Posterior cingulate gyrus (tissue), 11 donors: ENCODE measurements around the gene LRP6.
"Not testable (repeated sequence)": the region's sequence is repeated elsewhere in the genome, so short reads cannot be mapped to it uniquely, and the experiment has no call there.

Experiments
- DNase-seq, 10 donors: peaks; one replicate each; pipeline versions ENCODE4 v3.0.0 to v3.0.0-alpha.2; 2020 to 2021; ENCODE audit warnings: mixed read lengths in 3 of 10
- intact Hi-C: fragments of 100-400 bp; cut with DNase I; formaldehyde crosslinking; loops from one replicate; pipeline ENCODE4 v1.15.1; 2023

LRP6 gene

GRCh38 chr12:12266873-12267741 is at the start of gene LRP6:
Gene LRP6 (minus strand): TSS chr12:12267044. CDS start chr12:12266735, 309 bp downstream.
- intact Hi-C loops: loop anchor here (2.0 to 5.0 kb wide), 4 partner anchors 60 to 620 kb away; partner anchors contain the start of gene ETV6
- DNase-seq: peak; percentile 80 to 98 (median 88)

- DNase-seq: peak in 1 of 10 donors; percentile 4
Measured at GRCh38 chr12:12315838-12316237, 49.0 kb upstream of the LRP6 start.

GRCh38 chr12:12310695-12311094 is 43.9 kb upstream of the LRP6 start:
- DNase-seq: peak in 1 of 10 donors; percentile 48
- intact Hi-C loops: not testable (repeated sequence)

More at GRCh38 chr12:12315838-12316237, 49.0 kb upstream of the LRP6 start:
- intact Hi-C loops: no loop called here

DNA sequence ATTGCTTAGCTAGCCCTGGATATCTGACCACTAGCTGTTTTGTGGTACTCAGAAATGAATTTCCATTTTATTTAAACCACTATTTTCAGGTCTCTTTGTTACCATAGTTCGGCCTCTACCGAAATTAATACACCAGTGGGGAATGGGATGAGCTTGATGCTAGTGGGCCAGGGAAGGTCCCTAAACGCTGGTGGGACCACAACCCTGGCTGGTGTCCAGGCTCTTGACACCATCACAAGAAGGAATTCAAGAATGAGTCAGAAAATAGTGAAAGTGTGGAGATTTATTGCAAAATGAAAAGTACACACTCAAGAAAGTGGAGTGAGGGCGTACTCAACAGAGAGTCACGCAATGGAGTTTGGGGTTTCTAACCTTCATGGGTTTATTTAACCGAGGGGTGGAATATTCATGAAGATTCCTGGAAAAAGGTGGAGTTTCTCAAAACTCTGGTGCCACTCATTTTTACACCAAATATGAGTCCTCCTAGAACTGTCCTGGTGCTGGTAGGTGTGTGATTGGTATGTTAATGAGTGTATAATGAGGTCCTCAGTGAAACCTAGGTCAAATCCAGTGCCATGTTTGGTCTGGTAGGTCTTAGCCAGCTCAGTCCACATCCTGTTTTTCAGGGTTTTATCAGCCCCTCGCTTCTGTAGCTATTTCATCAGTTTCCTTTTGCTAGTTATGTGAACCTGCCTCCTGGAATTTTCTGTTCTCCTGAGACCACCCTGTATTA is 38.9 kb upstream of the LRP6 start:
- no peak for DNase-seq

GRCh38 chr12:12302976-12303375 is 36.1 kb upstream of the LRP6 start:
- DNase-seq: no peak
- intact Hi-C loops: no loop called here

More for the DNA sequence above, 38.9 kb upstream of the LRP6 start:
- intact Hi-C loops: no loop called here

GRCh38 chr12:12301122-12301521 is 34.3 kb upstream of the LRP6 start:
- no peak for DNase-seq
- intact Hi-C loops: no loop called here

DNA sequence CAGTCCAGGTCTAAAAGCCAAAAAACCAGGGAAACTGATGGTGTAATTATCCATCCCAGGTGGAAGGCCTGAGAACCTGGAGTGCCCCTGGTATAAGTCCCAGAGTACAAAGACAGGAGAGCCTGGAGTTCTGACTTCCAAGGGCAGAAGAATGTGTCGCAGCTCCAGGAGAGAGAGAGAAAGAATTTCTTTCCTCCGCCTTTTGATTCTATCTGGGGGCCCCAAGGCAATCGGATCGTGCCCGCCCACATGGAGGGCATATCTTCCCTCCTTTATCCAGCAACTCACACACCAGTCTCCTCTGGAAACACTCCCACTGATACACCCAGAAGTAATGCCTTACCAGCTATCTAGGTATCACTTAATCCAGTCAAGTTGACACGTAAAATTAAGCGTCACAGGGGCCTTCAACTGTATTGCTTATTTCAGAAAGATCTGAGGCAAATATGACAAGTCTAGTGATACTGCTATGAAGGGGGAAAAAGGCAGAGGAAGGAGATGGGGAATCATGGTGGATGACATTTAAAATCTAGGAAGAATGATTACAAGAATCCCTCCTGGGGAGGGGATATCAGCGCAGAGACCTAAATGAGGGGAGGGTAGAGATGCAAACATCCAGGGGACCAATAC is 30.5 kb upstream of the LRP6 start:
- no peak for DNase-seq
- intact Hi-C loops: no loop called here

- intact Hi-C loops: no loop called here
- DNase-seq: peak in 1 of 10 donors; percentile 8
Measured at GRCh38 chr12:12294215-12295005, 27.6 kb upstream of the LRP6 start.

- DNase-seq: no peak
- intact Hi-C loops: no loop called here
Measured at GRCh38 chr12:12290206-12290605, 23.4 kb upstream of the LRP6 start.

DNA sequence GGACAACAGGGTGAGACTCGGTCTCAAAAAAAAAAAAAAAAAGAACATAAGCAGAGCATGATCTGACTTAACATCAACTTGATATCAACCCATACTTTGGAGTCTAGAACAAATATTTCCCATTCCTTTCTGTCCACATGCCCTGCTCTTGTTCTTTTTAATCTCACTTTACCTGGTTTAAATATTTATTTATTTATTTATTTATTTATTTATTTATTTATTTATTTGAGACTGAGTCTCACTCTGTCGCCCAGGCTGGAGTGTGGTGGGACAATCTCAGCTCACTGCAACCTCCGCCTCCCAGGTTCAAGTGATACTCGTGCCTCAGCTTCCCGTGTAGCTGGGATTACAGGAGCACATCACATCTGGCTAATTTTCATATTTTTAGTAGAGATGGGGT is 19.6 kb upstream of the LRP6 start:
- intact Hi-C loops: no loop called here
- DNase-seq: no peak

- no peak for DNase-seq
- intact Hi-C loops: no loop called here
Measured at GRCh38 chr12:12282761-12283425, 16.0 kb upstream of the LRP6 start.

DNA sequence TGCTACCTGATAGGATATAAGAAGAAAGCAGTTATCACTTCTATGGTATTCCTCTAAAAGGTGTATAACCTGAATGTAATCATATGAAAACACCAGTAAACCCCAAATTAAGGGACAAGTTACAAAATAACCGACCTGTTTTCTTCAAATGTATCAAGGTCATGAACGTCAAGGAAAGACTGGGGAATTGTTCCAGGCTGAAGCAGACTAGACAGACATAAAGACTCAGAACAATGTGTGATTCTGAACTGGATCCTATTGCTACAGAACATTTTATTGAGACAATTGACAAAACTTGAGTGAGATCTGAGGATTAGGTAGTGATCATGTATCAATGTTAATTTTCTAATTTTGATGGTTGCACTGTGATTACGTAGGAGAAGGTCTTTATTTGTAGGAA is 15.4 kb upstream of the LRP6 start:
- intact Hi-C loops: no loop called here
- DNase-seq: no peak

- intact Hi-C loops: no loop called here
Measured at GRCh38 chr12:12281134-12281533, 14.3 kb upstream of the LRP6 start.

GRCh38 chr12:12278899-12279298 is 12.1 kb upstream of the LRP6 start:
- intact Hi-C loops: no loop called here

More at GRCh38 chr12:12281134-12281533, 14.3 kb upstream of the LRP6 start:
- no peak for DNase-seq

DNA sequence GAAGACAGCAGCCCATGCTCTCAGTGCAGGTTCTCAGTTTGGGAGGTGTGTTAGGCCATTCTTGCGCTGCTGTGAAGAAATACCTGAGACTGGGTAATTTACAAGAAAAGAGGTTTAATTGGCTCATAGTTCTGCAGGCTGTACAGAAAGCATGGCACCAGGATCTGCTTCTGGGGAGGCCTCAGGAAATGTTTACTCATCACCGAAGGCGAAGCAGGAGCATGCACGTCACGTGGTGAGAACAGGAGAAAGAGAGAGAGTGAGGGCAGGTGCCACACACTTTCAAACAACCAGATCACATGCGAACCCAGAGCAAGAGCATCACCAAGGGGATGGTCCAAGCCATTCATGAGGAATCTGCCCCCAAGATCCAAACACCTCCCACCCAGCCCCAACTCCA is 9.0 kb upstream of the LRP6 start:
- DNase-seq: no peak
- intact Hi-C loops: no loop called here

More at GRCh38 chr12:12278899-12279298, 12.1 kb upstream of the LRP6 start:
- no peak for DNase-seq

DNA sequence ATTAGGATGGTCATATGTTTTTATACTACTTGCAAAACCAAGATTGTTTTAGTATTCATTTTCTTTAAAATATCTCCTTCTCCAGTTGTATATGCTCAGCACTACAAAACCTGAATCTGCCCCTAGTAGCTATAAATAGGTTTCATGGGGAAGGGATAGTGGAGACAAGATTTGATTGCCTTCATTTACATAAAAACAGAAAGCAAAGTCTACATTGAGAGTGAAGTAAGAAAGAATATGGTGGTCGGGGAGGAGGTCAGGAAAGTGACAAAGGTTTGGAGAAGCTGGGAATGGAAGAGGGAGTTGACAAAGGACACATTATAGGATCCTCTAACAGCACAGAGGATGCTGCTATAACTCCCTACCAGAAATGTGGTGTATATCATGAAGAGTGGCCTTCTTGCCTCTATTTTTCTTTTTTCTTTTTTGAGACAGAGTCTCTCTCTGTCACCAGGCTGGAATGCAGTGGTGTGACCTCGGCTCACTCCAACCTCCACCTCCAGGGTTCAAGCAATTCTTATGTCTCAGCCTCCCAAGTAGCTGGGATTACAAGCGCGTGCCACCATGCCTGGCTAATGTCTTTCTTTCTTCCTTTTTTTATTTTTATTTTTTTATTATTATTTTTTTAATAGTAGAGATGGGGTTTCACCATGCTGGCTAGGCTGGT is 6.6 kb upstream of the LRP6 start:
- intact Hi-C loops: no loop called here
- no peak for DNase-seq

GRCh38 chr12:12272869-12273268 is 6.0 kb upstream of the LRP6 start:
- no peak for DNase-seq
- intact Hi-C loops: no loop called here

DNA sequence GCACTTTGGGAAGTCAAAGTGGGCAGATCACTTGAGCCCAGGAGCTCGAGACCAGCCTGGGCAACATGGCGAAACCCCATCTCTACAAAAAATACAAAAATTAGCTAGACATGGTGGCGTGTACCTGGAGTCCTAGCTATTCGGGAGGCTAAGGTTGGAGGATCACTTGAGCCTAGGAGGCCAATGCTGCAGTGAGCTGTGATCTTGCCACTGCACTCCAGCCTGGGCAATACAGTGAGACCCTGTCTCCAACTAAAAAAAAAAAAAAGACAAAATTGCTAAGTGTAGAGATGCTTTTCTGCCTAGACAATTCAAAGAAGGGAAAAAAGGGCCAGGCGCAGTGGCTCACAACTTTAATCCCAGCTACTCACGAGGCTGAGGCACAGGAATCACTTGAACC is 3.4 kb upstream of the LRP6 start:
- intact Hi-C loops: no loop called here

GRCh38 chr12:12267742-12268200 is 927 bp upstream of the LRP6 start:
- no peak for DNase-seq
- intact Hi-C loops: loop anchor here (2.0 to 5.0 kb wide), 4 partner anchors 59 to 620 kb away; partner anchors contain the start of gene ETV6

More for the DNA sequence above, 3.4 kb upstream of the LRP6 start:
- DNase-seq: no peak
